ENCODE measurements around the gene EDN3. TPM values are rescaled to one million over a fixed set of nuclear protein-coding genes. Genes with fewer than 3 reads are reported as not detected.

The EDN3 gene
- total RNA-seq, 1 donor from 2014 or later = not detected

- no peak for DNase-seq (ENCODE audit: low read depth)
- H3K27me3 ChIP-seq (ENCODE audit: control insufficient read depth, insufficient read depth, low read length) = no peaks in the 10 kb centered on the region
- no peak for TF ChIP-seq CTCF (IDR thresholded peaks at IDR 0.05; ENCODE audit: insufficient read depth, low read length, poor library complexity, severe bottlenecking)
- H3K36me3 ChIP-seq (ENCODE audit: control insufficient read depth, insufficient read depth, low read length) = no peaks in the 10 kb centered on the region
- H3K4me3 ChIP-seq (ENCODE audit: low read depth, low read length) = no peak overlapping the region
Observed at GRCh38 chr20:59320426-59320825, 20.0 kb downstream of the EDN3 start.

DNA sequence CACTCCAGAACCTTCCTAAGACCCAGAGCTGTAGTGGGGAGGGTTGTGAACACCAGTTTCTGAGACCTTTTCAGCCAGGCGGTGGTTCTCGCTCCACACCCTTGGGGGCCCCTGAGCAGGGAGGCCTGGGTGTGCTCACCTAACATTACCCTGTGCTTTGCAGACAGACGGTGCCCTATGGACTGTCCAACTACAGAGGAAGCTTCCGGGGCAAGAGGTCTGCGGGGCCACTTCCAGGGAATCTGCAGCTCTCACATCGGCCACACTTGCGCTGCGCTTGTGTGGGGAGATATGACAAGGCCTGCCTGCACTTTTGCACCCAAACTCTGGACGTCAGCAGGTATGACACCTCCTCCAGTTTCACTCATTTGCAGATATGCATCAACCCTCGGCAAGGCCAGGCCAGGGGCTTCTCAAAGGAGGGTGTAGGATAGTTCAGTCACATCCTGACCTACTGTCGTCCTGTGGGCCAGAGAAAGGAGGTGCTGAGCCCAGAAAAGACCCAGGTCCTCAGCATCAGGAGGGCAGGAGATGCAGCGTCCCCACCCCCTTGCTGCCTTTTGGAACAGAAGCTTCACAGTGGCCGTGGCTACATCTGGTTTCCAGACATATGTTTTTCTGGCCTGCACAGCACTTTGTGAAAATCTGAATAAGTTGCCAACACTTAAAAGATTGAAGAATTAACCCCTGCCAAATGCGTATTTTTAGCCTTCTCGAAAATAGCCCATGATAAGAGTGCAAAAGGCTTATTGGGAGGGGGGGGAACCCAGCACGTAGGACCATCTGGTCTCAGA lies 20.6 kb downstream of the EDN3 start:
- Histone ChIP-seq H3K36me3 (ENCODE audit: control insufficient read depth, insufficient read depth, low read length) (no peaks in the 10 kb centered on the region), H3K27me3 (ENCODE audit: control insufficient read depth, insufficient read depth, low read length) (no peaks in the 10 kb centered on the region), H3K4me3 (ENCODE audit: low read depth, low read length) (no peak overlapping the region)
- DNase-seq (ENCODE audit: low read depth) = no peak
- no peak for TF ChIP-seq CTCF (IDR thresholded peaks at IDR 0.05; ENCODE audit: insufficient read depth, low read length, poor library complexity, severe bottlenecking)

DNA sequence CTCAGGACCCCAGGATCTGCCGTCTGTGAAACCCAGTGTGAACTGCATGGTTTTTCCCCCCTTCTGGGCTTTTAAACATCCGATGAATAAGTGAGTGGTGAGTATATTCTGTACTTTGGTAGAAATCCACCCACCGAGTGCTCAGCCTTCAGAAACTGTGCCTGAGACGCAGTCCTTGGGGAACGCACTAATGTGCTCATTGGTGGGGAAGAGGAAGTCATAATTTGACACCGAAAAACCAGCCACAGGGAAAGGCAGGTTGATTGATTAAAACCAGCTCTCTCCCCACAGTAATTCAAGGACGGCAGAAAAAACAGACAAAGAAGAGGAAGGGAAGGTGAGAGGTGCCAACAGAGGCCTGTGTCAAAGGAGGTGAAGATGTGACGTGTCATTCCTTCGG lies 21.7 kb downstream of the EDN3 start:
- Histone ChIP-seq H3K36me3 (ENCODE audit: control insufficient read depth, insufficient read depth, low read length) (no peaks in the 10 kb centered on the region), H3K27me3 (ENCODE audit: control insufficient read depth, insufficient read depth, low read length) (no peaks in the 10 kb centered on the region), H3K4me3 (ENCODE audit: low read depth, low read length) (no peak overlapping the region)
- no peak for TF ChIP-seq CTCF (IDR thresholded peaks at IDR 0.05; ENCODE audit: insufficient read depth, low read length, poor library complexity, severe bottlenecking)
- no peak for DNase-seq (ENCODE audit: low read depth)

GRCh38 chr20:59322585-59323454 lies 22.4 kb downstream of the EDN3 start:
- DNase-seq (ENCODE audit: low read depth) = no peak
- Histone ChIP-seq H3K4me3 (ENCODE audit: low read depth, low read length) (no peak overlapping the region), H3K27me3 (ENCODE audit: control insufficient read depth, insufficient read depth, low read length) (no peaks in the 10 kb centered on the region), H3K36me3 (ENCODE audit: control insufficient read depth, insufficient read depth, low read length) (no peaks in the 10 kb centered on the region)
- no peak for TF ChIP-seq CTCF (IDR thresholded peaks at IDR 0.05; ENCODE audit: insufficient read depth, low read length, poor library complexity, severe bottlenecking)

DNA sequence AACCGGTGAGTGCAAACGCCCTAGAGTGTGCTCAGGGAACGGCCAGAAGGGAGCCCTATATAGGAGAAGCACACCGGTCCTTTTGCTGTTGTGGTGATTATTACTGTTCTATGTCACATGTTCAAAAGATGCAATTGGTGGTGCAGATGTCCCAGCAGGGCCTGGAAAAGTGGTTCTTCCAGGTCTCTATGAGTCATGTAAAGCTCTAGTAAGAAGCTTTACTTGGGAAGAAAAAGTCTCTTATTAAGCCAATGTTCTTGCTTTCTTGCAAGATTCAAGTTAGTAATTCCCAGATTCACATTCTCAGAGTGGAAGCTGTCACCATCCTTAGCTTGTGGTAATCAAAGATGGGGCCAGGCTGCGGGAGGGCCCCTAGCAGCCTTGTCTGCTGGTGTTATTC lies 23.3 kb downstream of the EDN3 start:
- no peak for DNase-seq (ENCODE audit: low read depth)
- no peak overlapping the region for H3K4me3 ChIP-seq (ENCODE audit: low read depth, low read length)
- TF ChIP-seq CTCF (IDR thresholded peaks at IDR 0.05; ENCODE audit: insufficient read depth, low read length, poor library complexity, severe bottlenecking) = no peak
- no peaks in the 10 kb centered on the region for H3K36me3 ChIP-seq (ENCODE audit: control insufficient read depth, insufficient read depth, low read length)
- no peaks in the 10 kb centered on the region for H3K27me3 ChIP-seq (ENCODE audit: control insufficient read depth, insufficient read depth, low read length)

Measured in kidney epithelial cell (primary cell).